GM12878 (cell line): ENCODE results near the gene ABCA4.

ENCODE experiments used
- CHD1 ChIP-seq: IDR thresholded peaks from 2 replicates; pipeline ENCODE4 v1.6.1; 2012; ENCODE audit warnings: low read depth, low read length, improper control_type of control experiment
- EZH2 ChIP-seq: IDR thresholded peaks from 2 replicates; pipeline ENCODE4 v1.6.1; 2012; ENCODE audit warnings: low read depth, mild to moderate bottlenecking, control low read depth, inconsistent platforms, low read length, borderline replicate concordance; ENCODE audit not compliant: control insufficient read depth
- MXI1 ChIP-seq: fragments of 150-350 bp; IDR thresholded peaks from 2 replicates; pipeline ENCODE4 v1.6.1; 2011; ENCODE audit warnings: low read depth, mild to moderate bottlenecking, inconsistent platforms, low read length, improper control_type of control experiment
- NRF1 ChIP-seq: conservative IDR thresholded peaks from 2 replicates; pipeline ENCODE4 v1.6.1; 2011; ENCODE audit warnings: mild to moderate bottlenecking, low read depth, low read length, improper control_type of control experiment
- RFX5 ChIP-seq: IDR thresholded peaks from 2 replicates; pipeline ENCODE4 v1.6.1; 2011; ENCODE audit warnings: low read depth, low read length, improper control_type of control experiment
- SIX5 ChIP-seq: IDR thresholded peaks from 2 replicates; pipeline ENCODE4 v1.6.1; 2011; ENCODE audit warnings: mild to moderate bottlenecking, low read depth, low read length, moderate library complexity; ENCODE audit not compliant: severe bottlenecking
- TF ChIP-seq, protein P1 (sequence below): IDR thresholded peaks from 2 replicates; pipeline ENCODE4 v1.6.1; 2012; ENCODE audit warnings: improper control_type of control experiment, low read depth, low read length; ENCODE audit not compliant: insufficient replicate concordance
- TF ChIP-seq, protein P2 (sequence below): IDR thresholded peaks from 2 replicates; pipeline ENCODE4 v1.6.1; 2012; ENCODE audit warnings: mild to moderate bottlenecking, low read depth, low read length

DNA sequence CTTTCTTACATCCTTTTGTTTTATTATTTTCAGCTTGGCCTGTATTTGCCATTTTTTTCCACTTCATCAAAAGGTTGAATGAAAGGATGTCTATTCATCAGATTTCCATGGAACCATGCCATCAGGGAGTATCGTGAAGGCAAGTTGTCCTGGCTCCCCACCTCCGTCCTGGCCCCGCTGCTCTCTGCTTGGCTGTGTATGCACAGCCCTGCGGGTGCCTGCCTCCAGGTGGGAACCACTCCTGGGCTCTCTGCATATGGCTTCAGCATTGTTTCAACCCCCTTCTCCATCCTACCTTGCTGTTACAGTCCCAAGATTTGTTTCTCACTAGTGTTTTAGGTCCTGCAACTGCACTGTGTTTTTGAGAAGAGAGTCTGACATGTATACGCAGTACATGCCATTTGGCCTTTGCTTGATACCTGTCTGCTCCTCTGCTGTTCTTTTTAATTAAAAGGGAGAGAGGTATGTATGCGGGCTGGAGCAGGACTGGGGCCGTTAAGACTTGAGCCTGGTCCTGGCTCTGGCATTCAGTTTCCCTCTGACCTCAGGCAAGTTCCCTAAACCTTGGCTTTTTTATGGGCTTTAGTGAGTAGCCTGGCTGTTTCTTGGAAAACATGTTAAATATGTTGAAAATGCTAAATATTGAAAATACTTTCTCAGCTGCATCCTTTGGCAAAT lies 141.8 kb downstream of the ABCA4 start:
- no peak for TF ChIP-seq MXI1
- no peak for TF ChIP-seq CHD1
- TF ChIP-seq, protein P1, sequence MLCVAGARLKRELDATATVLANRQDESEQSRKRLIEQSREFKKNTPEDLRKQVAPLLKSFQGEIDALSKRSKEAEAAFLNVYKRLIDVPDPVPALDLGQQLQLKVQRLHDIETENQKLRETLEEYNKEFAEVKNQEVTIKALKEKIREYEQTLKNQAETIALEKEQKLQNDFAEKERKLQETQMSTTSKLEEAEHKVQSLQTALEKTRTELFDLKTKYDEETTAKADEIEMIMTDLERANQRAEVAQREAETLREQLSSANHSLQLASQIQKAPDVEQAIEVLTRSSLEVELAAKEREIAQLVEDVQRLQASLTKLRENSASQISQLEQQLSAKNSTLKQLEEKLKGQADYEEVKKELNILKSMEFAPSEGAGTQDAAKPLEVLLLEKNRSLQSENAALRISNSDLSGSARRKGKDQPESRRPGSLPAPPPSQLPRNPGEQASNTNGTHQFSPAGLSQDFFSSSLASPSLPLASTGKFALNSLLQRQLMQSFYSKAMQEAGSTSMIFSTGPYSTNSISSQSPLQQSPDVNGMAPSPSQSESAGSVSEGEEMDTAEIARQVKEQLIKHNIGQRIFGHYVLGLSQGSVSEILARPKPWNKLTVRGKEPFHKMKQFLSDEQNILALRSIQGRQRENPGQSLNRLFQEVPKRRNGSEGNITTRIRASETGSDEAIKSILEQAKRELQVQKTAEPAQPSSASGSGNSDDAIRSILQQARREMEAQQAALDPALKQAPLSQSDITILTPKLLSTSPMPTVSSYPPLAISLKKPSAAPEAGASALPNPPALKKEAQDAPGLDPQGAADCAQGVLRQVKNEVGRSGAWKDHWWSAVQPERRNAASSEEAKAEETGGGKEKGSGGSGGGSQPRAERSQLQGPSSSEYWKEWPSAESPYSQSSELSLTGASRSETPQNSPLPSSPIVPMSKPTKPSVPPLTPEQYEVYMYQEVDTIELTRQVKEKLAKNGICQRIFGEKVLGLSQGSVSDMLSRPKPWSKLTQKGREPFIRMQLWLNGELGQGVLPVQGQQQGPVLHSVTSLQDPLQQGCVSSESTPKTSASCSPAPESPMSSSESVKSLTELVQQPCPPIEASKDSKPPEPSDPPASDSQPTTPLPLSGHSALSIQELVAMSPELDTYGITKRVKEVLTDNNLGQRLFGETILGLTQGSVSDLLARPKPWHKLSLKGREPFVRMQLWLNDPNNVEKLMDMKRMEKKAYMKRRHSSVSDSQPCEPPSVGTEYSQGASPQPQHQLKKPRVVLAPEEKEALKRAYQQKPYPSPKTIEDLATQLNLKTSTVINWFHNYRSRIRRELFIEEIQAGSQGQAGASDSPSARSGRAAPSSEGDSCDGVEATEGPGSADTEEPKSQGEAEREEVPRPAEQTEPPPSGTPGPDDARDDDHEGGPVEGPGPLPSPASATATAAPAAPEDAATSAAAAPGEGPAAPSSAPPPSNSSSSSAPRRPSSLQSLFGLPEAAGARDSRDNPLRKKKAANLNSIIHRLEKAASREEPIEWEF: no peak
- no peak for TF ChIP-seq RFX5
- no peak for TF ChIP-seq SIX5
- no peak for TF ChIP-seq EZH2
- TF ChIP-seq, protein P2, sequence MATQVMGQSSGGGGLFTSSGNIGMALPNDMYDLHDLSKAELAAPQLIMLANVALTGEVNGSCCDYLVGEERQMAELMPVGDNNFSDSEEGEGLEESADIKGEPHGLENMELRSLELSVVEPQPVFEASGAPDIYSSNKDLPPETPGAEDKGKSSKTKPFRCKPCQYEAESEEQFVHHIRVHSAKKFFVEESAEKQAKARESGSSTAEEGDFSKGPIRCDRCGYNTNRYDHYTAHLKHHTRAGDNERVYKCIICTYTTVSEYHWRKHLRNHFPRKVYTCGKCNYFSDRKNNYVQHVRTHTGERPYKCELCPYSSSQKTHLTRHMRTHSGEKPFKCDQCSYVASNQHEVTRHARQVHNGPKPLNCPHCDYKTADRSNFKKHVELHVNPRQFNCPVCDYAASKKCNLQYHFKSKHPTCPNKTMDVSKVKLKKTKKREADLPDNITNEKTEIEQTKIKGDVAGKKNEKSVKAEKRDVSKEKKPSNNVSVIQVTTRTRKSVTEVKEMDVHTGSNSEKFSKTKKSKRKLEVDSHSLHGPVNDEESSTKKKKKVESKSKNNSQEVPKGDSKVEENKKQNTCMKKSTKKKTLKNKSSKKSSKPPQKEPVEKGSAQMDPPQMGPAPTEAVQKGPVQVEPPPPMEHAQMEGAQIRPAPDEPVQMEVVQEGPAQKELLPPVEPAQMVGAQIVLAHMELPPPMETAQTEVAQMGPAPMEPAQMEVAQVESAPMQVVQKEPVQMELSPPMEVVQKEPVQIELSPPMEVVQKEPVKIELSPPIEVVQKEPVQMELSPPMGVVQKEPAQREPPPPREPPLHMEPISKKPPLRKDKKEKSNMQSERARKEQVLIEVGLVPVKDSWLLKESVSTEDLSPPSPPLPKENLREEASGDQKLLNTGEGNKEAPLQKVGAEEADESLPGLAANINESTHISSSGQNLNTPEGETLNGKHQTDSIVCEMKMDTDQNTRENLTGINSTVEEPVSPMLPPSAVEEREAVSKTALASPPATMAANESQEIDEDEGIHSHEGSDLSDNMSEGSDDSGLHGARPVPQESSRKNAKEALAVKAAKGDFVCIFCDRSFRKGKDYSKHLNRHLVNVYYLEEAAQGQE: no peak
- no peak for TF ChIP-seq NRF1
